Anterior cingulate cortex (tissue), 58 donors: ENCODE measurements around the gene PRTFDC1.
"Not testable (repeated sequence)": the region's sequence is repeated elsewhere in the genome, so short reads cannot be mapped to it uniquely, and the experiment has no call there.

Experiments
- DNase-seq, 58 donors: peaks; one replicate each; lab custom pipeline; 2025; lab: John Stamatoyannopoulos, UW

PRTFDC1 gene

DNA sequence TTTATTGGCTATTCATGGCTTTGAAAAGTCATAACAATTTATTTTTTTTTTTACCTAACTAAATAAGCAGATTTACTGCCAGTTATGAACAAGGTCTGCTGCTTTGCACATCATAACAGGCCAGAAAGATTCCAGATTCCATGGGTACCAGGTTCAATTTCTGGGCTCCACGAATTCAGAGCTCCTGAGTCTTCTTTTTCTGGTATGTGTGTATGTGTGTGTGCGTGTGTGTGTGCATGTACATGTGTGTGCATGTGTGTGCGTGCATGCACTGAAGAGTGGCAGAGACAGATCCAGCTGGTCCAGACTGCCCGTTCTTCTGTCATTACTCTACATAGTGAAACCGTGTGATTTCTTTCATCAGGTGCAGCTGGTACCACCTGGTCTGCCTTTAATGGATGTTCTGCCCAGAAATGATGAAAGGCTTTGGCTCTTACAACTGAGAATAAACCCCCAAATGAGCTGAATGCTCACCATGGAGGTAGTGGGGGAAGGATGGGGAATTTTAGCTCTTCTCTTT, 14.6 kb upstream of the PRTFDC1 start:
- no peak for DNase-seq

DNA sequence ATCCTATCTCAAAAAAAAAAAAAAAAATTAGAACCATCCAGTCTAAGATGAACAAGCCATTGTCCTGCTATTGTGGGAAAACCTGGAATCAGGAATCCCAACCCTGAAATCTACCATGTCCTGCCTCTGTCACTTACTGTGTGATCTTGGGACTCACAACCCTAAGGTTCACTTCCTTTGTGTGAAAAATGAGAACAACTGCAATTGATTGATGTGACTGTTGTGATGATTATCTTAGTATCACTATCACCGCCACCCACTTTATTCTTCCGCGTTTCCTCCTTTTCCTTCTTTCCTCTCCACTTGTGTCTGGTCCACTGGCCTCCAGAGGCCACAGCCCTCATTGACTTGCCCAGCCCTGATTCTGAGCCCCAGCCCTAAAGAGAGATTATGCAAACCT, 12.6 kb upstream of the PRTFDC1 start:
- DNase-seq: no peak

DNA sequence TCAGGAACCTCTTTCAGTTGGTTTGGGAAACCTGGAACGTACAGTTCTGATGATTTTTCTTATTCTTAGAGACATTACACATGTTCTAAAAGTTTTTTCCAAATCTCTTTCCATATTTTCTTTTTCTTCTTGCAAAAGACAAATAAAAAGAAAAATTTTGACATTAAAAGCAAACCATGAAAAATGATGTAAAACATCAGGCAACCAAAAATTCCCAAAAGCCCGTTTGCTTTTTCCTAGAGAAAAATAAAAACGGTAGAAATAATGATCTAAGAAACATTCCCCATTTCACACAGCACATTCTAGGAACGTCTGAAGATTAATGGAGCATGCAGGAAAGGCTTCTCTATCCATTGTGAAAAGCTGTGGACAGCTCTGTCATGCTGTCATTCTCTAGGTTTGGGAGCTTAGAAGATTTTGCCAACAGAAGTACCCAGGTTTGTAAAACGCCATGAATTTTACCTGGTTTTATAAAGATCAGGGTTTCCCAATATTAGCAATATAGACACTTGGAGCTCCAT, 11.2 kb upstream of the PRTFDC1 start:
- DNase-seq: no peak

DNA sequence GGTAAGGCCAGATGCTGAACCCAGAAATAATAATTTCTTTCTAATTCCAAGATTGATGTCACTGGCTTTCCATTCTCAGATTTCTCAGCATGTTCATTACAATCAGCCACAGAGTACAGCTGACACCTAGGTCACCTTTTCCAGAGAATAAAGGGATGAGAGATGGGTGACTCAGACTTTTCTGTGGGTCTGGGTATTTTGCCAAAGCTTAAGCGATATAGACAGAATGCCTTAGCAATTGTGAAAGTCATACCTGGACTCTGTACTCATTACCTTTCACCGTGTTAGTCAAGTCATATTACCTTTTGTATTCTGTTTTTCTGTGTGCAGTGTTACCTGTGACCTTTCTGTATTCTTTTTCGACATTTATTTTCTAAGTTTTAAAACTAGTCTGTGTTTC, 10.6 kb upstream of the PRTFDC1 start:
- no peak for DNase-seq

DNA sequence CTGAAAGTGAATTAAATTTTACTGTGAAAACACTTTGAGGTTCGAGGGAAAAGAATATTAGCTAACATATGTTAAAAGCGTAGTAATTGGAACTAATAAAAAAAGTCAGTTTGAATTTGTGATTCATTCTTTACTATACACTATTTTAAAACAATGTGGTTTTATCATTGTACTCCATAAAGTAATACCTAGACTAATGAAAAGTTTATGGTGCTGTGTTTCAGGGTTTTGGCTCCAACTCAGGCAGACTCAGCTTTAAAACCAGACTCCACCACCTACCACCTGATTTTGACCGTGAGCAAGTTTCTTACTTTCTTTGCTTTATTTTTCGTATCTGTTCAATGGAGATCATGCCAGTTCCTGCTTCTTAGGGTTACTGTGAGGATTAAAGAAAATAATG, 9.2 kb upstream of the PRTFDC1 start:
- no peak for DNase-seq

DNA sequence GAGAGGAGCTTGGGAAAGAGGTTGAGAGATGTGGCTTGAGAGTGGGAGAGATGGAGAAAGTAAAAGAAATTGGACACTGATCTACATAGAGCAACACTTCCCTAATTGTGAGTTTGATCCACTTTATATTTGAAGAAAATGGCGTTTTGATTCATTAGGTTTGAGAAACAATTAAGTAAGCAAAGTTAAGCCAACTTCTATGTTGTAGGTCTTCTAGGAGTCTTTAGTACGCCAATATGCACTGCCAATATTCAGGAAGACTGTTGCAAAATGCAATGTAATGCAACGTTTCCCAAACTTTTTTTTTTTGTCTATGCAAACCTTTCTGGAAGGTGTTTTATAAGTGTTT, 7.0 kb upstream of the PRTFDC1 start:
- DNase-seq: no peak

DNA sequence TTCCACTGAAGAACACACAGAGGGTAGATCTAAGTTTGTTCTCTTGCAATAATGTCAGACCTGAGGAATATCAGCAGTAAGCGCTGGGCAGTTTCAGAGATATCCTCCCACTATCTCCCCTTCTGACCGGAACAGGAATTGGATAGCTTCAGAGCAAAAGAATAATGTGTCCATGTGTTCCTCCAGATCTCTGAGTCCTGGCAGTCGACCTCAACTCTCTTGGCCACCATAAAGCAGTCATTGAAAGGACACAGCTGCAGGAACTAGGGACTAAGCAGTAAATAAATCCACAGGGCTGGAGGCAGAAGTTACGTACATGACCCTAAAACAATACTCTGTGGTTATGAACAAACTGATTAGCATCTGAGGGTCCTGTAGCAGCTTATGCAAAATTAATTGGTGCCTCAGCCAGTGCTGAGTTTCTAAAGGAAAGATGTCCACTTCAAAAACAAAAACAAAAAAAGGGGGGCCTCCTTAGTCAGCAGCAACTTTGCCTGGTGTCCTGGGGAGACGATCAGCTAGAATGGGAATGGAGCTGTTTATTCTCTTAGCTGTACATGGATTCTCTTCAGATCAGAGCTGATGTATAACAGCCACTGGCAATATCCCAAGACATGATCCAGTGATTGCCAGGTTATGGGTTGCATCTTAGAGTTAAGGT, 6.4 kb upstream of the PRTFDC1 start:
- DNase-seq: peak in 47 of 58 donors; percentile 8 to 88 (median 51)

DNA sequence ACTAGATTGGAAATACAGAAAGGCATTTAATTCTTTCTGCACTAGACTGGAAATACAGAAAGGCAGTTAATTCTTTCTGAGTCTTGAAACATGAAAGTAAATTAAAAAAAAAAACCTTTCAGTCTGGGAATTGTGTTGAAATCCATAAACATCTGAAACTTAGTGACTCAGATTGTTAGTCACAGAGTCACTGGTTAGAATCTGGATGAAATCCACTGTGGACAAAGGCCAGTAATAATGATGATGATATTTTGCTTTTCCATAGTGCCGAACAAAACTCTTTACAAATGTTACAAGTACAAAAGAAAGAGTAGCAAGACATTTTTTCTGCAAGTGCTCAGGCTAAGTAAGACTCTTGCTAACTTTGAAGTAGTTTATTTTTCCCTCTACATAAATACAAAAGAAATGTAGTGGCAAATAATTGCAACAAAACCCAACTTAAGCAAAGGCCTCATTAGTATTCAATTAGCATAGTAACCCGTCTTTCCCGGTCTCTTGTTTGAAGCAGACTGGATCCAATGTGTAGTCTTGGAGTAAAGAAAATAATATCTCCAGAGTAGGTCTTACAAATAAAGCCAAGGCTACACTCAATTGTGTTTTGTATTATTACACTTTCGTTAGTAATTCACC, 5.8 kb upstream of the PRTFDC1 start:
- peak in 1 of 58 donors; percentile 56 for DNase-seq

DNA sequence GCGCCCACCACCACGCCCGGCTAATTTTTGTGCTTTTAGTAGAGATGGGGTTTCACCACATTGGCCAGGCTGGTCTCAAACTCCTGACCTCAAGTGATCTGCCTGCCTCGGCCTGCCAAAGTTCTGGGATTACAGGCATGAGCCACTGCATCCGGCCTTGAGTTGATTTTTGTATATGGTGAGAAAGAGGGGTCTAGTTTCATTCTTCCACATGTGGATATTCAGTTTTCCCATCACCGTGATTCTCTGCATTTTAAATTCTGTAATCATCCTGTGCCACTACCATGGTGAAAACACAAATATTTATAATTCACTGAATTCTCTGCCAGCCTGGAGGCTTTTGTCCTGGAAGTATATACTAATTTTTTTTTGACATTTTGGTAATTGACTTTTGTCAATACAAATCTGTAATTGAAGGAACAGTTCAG, 5.2 kb upstream of the PRTFDC1 start:
- not testable (repeated sequence) for DNase-seq

DNA sequence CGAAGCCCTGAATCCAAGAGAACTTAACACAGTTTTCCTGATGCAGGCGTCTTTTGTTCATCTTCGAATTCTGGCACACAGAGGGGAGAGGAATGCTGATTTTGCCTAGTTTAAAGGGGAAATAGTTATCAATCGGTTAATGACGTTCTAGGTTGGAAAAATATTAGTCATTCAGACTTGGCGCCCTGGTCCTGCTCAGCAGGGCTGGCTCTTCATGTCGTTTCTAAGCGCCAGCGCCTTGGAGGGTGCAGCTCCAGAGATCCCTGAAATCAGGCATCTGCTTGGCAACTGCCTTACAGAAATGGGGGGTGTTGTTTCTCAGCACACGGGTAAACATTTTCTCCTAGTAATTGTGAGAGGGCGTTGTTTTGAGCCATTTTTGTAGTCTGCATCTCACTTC, 1.3 kb upstream of the PRTFDC1 start:
- peak in 3 of 58 donors; percentile 8 to 45 (median 14) for DNase-seq

DNA sequence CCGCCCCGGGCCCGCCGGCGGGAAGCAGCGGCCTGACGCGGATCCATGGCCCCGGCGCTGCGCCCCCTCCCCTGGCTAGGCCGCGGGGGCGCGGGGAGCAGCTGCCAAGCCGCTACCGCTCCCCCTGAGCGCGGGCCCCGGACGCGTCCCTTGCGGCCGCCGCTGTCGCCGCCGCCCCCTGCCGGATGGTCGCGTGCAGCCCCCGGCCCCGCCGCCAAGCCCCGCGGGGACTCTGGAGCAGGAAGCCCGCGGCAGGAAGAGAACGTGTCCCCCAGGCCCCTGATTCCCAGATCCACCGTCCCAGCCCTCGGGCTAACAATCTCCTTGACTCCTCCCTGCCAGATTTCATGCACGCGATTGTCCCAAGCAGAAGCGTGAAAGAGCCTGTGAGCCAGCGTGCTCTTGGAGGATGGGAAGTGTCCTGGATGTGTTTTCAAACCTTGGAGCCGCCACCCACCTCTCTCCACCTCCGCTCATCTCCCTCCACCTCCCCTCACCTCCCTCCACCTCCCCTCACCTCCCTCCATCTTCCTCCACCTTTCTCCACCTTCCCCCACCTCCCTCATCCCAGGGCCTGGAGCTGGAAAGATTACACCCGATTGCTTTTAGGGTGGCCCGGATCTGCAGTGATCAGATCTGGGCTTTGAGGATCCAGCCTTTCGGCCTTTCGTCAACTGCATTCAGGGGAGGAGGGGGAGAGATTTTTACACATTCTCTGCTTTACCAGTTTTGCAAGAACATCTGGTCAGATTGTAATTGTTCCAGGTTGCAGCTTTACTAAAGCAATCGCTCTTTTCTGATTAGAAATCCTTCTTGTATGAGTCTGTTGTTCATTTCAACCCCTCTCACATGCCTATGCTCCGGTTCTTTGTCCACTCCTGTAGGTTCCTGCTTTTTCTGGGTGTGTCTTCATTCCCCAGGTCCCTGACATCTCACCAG, 570 bp upstream of the PRTFDC1 start:
- DNase-seq: peak in 44 of 58 donors; percentile 12 to 84 (median 68)

DNA sequence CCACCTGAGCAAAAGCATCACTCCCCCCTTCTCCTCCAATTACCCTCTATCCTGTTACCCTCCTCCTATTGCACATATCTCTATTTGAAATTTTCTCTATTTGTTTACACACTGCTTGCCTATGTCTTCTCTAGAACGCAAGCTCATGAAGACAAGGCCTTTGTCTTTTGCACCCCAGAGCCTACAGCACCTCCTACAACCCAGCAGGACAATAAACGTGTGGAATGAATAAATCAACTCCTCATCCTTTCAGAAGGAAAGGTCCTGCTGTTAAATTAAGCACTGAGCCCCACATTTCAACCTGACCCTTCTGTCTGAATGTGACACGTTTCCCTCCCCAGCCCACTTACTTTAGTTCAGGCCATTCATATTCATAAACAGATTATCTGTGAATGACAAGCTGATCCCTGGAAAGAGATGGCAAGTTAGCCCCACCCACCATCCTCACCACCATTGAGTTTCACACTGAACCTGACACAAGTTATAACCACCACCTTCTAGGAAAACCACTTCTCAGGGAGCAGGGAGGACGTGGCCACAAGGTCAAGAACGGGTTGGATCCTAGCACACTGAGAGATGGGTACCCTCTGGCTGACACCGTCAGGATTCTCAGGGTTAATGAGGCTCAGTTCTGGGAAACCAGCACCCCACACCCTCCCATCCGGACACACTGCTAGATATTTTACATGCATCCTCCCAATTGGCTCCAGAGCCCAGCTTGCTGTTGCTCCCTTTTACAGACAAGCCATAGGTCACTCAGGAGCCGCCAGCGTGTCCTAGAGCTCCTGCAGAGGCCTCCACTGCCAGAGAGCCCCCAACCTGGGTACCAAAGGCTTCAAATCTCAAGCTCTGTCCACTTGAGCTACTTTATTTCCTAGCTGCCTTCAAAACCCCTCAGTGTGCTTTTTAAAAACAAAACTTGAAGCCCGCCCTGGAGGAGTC, 934 bp downstream of the PRTFDC1 start:
- DNase-seq: peak in 41 of 58 donors; percentile 17 to 73 (median 51)

DNA sequence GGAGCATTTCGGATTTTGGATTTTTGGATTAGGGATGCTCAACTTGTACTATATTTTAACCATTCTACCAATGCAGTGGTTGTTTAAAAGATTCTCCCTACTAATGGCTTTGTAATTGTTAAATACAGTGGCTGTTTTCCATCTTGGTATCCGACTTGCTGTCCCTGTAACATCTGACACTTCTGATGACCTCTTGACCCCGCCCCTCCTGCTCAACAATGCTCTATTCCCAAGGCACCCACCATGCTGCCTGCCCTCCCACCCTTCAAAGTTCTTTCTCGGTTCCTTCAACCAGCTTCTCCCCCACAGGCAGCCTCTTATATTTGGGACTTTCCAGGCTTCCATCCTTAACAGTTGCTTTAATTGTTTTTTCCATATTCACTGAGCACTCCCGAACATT, 2.0 kb downstream of the PRTFDC1 start:
- DNase-seq: no peak

DNA sequence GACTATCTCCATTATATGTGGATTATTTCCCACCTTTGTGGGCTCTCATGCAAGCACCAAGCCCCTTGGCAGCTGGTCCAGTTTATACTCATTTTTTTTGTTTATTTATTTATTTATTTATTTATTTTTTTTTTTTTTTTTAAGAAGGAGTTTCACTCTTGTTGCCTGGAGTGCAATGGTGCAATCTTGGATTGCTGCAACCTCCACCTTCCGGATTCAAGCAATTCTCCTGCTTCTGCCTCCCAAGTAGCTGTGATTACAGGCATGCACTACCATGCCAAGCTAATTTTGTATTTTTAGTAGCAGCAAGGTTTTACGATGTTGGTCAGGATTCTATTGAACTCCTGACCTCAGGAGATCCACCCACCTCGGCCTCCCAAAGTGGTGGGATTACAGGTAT, 2.8 kb downstream of the PRTFDC1 start:
- no peak for DNase-seq

DNA sequence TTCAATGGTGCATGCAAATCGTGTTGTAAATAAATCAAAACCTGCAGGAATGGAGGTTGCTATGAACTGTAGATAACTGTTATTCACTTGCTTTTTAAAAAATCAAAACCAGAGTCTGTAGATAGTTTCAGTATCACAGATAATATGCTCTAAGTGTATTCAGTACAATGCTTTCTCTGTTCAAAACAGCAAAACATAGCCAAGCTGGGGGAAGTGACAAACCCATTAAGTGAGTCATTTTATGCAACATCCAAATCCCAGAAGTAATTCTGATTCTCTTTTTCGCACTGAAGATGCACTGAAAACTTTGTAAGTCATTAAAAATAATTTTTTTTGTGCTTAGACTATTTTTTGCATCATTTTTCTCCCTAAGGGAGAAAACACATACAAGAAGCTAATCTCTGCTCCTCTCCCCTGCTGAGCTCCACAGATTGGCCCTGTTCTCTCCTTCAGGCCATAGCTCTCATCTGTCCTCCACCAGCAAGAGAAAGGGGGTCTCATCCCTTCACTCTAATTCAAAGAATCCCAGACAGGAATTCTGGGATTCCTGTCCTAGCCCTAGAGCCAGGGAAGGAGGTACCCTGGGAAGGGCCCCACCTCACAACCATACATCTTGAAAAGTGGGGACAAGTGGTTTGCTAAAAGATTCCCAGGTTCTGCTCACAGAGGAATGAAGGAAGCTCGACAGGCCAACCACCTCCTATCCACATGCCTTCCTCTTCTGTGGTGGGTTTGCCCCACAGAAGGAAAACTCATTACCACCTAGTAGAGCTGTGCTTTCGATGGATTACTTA, 4.9 kb downstream of the PRTFDC1 start:
- DNase-seq: peak in 6 of 58 donors; percentile 16 to 82 (median 33)

DNA sequence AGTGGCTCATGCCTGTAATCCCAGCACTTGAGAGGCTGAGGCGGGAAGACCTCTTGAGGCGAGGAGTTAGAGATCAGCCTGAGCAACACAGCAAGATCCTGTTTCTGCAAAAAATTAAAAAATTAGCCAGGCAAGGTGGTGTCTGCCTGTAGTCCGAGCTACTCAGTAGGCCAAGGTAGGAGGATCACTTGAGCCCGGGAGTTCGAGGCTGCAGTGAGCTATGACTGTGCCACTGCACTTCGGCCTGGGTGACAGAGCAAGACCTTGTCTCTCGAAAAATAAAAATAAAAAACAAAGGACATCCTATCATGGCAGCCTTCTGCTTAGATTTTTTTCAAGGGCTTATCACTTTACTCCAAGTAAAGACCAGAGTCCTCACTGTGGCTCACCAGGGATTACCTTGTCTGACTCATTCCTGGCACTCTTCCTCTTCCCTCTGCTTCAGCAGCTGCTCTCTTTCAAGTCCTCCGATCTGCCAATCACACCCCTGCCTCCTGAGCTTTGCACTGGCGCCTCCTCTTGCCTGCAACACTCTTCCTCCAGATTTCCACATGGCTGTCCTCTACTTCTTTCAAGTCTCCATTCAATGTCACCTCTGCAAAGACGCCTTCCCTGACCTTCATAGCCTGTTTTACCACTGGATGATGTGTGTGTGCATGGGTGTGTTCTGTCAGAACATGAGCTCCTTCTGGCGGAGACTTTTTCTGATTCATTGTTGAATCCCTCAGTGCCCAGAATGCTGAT, 7.7 kb downstream of the PRTFDC1 start:
- DNase-seq: peak in 8 of 58 donors; percentile 8 to 43 (median 20)

DNA sequence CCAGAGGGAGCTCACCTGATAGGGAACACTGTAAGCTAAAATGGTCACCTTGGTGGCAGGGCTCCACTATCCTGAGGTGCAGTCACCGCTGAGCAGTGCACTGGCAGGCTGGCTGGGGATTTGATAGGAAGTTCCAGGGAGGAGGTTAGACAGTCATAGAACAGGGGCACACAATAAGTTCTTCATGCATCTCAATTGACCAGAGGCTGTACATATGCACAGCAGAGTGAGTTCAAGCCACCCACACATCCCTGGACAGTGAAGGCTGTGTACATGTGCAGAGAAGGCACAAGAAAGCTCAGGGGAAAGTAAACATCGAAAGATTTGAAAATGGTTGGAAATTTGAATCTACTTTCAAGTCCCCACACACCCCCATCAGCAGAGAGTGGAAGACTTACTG, 13.9 kb downstream of the PRTFDC1 start:
- DNase-seq: no peak

DNA sequence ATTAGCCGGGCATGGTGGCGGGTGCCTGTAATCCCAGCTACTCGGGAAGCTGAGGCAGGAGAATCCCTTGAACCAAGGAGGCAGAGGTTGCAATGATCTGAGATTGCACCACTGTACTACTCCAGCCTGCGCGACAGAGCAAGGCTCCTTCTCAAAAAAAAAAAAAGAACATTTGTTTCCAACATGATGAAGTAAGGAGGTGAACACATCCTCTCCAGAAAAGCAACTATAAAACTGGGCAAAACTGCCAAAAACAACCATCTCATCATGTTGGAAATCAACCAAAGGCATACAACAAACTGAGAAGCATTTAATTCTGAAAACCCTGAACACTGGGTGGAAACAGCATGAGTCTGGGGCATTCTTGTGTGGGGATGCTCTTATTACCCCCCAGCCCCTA, 14.3 kb downstream of the PRTFDC1 start:
- DNase-seq: no peak
